ENCODE data around the gene ANO1. TPM values are rescaled to one million over a fixed set of nuclear protein-coding genes. Genes with fewer than 3 reads are reported as not detected.
"Not testable (repeated sequence)": the region's sequence is repeated elsewhere in the genome, so short reads cannot be mapped to it uniquely, and the experiment has no call there.

ANO1 gene
- 75.5 TPM for total RNA-seq

GRCh38 chr11:70078095-70078780, at the start of gene ANO1:
ANO1 (plus strand) TSS chr11:70078317; CDS start chr11:70078607, 290 bp downstream.
- DNase-seq (ENCODE audit: low spot score), result no peak

GRCh38 chr11:70029115-70029860, 48.8 kb upstream of the ANO1 start:
- peak; percentile 35 for DNase-seq (ENCODE audit: low spot score)

GRCh38 chr11:70029861-70030380, 48.2 kb upstream of the ANO1 start:
- no peak for DNase-seq (ENCODE audit: low spot score)

- DNase-seq (ENCODE audit: low spot score), result no peak
Observed at GRCh38 chr11:70030412-70030811, 47.7 kb upstream of the ANO1 start.

- DNase-seq (ENCODE audit: low spot score), result no peak
Observed at GRCh38 chr11:70031631-70032469, 46.3 kb upstream of the ANO1 start.

- DNase-seq (ENCODE audit: low spot score), result no peak
Observed at GRCh38 chr11:70032470-70032795, 45.7 kb upstream of the ANO1 start.

GRCh38 chr11:70032943-70033710, 45.0 kb upstream of the ANO1 start:
- DNase-seq (ENCODE audit: low spot score), result no peak

- DNase-seq (ENCODE audit: low spot score), result no peak
Observed at GRCh38 chr11:70033711-70034070, 44.4 kb upstream of the ANO1 start.

- no peak for DNase-seq (ENCODE audit: low spot score)
Observed at GRCh38 chr11:70034740-70035365, 43.3 kb upstream of the ANO1 start.

GRCh38 chr11:70035665-70036064, 42.5 kb upstream of the ANO1 start:
- not testable (repeated sequence) for DNase-seq (ENCODE audit: low spot score)

- no peak for DNase-seq (ENCODE audit: low spot score)
Observed at GRCh38 chr11:70036971-70037882, 40.9 kb upstream of the ANO1 start.

GRCh38 chr11:70038034-70038834, 39.9 kb upstream of the ANO1 start:
- no peak for DNase-seq (ENCODE audit: low spot score)

- DNase-seq (ENCODE audit: low spot score), result no peak
Observed at GRCh38 chr11:70040452-70040851, 37.7 kb upstream of the ANO1 start.

- DNase-seq (ENCODE audit: low spot score), result no peak
Observed at GRCh38 chr11:70040869-70041501, 37.1 kb upstream of the ANO1 start.

GRCh38 chr11:70043482-70043881, 34.6 kb upstream of the ANO1 start:
- no peak for DNase-seq (ENCODE audit: low spot score)

- DNase-seq (ENCODE audit: low spot score), result no peak
Observed at GRCh38 chr11:70046089-70046488, 32.0 kb upstream of the ANO1 start.

GRCh38 chr11:70048279-70049024, 29.7 kb upstream of the ANO1 start:
- DNase-seq (ENCODE audit: low spot score), result peak; percentile 78

GRCh38 chr11:70049045-70049444, 29.1 kb upstream of the ANO1 start:
- no peak for DNase-seq (ENCODE audit: low spot score)
